Activated T-cell treated with anti-CD3 and anti-CD28 coated beads for 4 hours (primary cell): ENCODE measurements around the gene LMO1.
A peak's percentile ranks its signal among the peaks of the same experiment; 100 is the strongest.

Experiments used
- DNase-seq: peaks from one replicate; pipeline ENCODE4 v3.0.0-alpha.2; 2020

Gene LMO1

GRCh38 chr11:8263769-8264410 lies at the start of gene LMO1:
Gene LMO1 (minus strand): TSS chr11:8263878. CDS start chr11:8263362, 516 bp downstream.
- DNase-seq, result peak; percentile 67

- no peak for DNase-seq
Observed at GRCh38 chr11:8312986-8313385, 49.3 kb upstream of the LMO1 start.

DNA sequence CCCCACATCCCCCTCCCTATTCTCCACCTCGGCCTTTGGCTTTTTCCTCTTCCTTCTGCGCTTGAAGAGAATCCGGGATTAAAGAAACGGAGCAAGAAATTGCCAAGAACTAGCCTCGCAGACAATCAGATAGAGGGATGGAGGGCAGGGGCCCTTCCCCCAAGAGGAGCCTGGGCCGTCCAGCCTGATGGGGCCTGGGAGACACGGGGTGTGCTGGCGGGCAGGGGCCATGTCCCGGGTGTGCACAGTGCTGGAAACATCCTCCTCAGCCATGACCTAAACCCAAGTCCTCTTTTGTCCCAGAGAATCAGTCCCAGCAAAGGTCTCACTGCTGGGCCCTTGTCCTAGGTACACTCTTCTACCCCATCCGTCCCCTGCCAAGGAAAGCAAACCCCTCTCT lies 47.7 kb upstream of the LMO1 start:
- no peak for DNase-seq

GRCh38 chr11:8310743-8311298 lies 47.1 kb upstream of the LMO1 start:
- no peak for DNase-seq

DNA sequence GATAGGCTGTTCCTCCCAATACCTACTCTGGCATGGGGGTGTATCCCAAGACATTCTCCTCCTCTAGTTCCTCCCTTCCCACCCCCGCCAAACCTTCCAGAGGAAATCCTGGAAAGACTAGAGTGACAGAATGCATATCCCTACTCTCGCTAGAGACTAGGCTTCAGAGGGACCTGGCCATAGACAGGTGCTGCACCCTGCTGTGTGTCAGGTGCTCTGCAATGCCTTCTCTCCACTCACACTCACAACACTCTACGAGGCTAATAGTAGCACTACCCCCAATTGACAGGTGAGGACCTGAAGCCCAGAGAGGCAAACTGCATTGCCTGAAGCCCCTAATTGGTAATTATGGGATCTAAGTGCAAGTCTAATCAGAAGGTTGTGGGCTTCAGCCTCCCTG lies 46.2 kb upstream of the LMO1 start:
- DNase-seq, result no peak

GRCh38 chr11:8309311-8309710 lies 45.6 kb upstream of the LMO1 start:
- no peak for DNase-seq

DNA sequence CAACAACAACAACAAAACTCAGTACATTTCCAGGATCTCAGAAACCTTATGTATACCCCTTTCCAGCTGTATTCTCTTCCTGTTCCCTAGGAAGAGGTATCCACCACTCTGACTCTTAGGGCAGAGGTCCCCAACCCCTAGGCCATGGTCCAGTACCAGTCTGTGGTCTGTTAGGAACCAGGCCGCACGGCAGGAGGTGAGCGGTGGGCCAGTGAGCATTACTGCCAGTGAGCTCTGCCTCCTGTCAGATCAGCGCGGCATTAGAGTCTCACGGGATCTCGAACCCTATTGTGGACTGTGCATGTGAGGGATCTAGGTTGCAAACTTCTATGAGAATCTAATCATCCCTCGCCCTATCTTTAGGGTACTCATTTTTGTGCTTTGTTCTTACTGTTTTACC lies 43.9 kb upstream of the LMO1 start:
- no peak for DNase-seq

- DNase-seq, result no peak
Observed at GRCh38 chr11:8301622-8302021, 37.9 kb upstream of the LMO1 start.

DNA sequence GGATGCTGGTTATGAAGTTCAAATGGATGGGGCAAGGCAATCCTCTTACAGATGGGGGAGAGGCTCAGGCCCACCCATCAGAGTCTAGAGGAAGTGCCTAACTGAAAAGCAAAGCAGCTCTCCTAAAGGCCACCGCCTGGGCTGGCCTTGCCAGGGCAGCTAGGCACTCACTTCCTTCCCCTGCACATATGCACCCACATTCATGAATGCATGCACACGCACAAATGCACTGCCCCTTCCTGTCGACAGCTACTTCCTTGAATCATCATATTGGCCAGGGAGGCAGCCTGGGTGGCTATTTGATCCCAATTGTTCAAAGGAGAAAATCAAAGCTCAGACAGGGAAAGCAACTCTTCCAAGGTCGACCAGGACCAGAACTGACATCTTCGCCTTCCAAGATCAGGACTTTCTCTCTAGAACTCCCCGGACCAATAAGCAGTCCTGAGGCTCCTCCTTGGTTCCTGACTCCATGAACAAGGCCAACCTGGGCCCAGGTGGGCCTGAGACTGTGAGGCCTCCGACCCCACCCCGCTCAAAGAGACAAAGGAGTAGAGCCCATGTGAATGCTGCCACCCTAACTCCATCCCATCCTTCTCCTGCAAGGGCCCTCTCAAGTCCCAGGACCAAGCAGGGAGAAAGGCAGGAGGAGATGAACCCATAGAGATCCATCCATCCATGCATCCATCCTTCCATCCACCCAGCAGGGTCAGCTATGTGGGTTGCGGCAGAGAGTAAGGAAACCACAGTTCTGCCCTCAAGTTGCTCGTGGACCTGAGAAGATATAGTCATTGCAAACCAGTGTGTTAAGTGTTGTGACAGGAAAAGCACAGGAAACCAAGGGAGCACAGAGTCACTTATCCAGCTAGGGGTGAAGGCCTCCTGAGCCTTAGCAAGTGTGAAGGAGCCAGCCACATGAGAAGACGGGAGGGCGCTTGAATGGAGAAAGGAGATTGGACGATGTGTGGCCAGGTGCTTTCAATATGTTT lies 35.4 kb upstream of the LMO1 start:
- DNase-seq, result no peak

GRCh38 chr11:8297781-8298440 lies 34.2 kb upstream of the LMO1 start:
- DNase-seq, result no peak

GRCh38 chr11:8296872-8297271 lies 33.2 kb upstream of the LMO1 start:
- no peak for DNase-seq

DNA sequence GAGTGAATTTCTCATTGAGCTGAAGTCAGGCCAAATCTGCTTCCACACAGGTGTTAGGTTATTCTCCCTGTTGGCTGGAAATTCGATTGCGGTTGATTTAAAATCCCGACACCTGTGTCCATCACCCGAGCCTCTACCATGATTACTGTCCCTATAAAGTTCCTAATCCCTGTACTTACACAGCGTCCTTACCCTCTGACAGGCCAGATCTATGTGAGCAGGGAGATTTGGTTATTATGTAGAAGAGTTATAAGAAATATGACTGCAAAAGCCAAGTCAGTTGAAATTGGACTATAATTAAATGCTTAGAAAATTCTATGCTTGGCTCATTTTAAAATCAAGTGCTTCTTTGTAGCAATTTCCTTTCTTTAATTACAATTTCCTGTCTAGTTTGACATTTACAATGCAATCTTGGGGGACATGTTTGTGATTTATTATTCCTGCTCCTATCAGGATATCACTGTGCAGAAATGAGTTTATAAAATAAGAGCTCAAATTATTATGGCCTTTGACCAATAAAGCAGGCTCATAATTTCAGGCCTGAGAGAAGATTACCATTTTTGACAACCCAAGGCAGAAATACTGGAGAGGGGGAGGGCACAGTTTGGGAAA lies 32.5 kb upstream of the LMO1 start:
- DNase-seq, result no peak

DNA sequence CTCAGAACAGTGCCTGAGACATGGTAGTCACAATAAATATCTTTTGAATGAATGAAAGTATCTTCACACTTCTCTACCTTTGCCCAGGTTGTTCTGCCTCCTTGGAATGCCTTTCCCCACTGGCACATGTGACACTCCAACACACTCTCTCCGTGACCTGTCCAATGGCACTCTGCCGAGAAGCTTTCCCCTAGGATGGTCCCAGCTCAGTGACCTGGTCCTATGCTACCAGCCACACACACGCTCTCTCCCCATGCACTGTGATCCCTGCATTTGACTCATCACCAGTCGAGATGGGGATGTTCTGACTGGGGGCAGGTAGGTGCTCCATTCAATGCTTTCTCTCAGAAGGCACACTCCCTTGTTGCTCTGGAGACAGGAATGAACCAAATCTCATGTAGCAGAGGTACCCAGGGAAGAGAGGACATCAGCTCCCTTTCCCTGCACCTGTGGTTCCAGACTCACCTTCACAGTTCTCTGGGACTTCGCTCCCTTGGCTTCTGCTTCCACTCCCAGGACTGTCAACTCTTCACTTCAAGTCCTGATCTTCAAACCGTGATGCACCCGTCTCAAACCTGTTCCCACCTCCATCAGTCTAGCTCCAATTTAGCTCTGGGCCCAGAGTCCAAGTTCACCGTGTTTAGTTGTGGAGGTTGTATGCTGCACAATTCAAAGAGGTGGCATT lies 30.7 kb upstream of the LMO1 start:
- no peak for DNase-seq

- DNase-seq, result no peak
Observed at GRCh38 chr11:8293171-8293570, 29.5 kb upstream of the LMO1 start.

GRCh38 chr11:8292351-8292750 lies 28.7 kb upstream of the LMO1 start:
- no peak for DNase-seq

DNA sequence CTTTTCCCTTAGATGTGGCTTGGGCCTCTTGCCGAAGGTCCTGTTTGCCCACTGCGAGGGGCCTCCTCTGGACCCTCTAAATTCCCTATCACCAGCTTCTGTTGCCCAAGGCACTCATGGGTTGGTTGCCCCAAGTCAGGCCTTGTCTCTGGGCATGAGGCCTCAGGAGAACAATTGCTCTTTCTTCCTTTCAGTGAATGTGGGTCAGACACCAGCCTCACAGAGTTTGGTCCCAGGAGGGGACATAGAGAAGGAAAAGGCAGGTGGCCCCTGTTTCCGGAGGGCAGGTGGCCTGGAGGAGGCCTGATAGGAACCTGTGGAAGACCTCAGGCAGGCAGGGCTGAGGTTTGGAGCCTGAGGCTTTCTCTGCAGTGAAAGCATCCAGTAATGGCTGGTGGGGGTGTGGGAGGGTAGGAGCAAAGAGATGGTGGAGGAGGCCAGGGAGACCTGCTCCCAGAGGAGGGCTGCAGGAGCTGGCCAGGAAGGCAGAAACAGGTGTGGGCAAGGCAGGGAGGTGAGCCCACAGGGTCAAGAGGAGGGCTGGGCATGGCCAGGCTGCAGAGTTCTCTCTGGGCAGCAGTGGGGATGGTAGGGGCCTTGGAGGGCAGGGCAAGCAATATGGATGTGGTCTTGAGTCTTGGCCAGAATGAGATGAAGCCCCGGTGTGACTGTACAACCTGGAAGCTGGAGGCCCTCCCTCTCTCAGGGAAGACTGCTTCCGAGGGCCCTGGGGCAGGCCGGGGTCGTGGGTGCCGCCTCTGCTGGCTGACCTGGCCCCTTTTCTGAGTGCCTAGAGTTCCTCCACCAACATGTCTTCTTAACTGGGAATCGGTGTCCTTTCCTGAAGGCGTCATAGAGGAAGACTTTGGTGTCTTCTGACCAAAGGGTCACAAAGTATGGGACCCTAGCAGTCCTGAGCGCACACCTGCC lies 28.0 kb upstream of the LMO1 start:
- DNase-seq, result no peak

DNA sequence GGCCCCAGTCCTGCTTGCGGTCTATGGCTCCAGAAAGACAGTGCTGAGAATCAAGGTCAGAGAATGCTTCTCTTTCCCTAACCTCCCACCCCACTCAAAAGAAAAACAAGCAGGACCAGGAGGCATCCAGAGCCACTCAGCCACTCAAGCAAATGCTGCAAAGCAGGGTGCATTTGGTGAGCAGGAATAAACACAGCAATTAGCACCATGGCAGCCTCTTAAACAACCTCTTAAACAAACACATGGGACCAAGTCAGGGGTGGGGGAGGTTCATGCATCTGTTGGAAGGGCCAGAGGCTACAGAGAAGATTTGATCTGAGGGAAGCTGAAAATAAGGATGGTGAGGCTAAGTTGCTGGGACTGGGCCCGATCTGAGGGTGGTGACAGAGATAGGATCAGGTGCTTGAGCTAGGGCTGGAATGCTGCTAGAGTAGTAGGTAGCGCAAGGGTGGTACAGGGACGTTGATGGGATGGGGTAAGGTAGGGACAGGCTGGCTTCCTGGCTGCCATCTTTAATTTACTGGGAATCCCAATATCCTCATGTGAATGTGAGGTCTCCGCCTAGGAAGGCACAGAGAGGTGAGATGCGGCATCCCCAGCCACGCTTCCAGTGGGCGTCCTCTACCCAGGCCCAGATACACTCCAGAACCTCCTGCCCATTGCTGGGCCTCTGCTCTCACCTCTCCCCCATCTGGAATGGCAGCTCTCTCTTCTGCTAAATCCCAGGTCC lies 26.6 kb upstream of the LMO1 start:
- no peak for DNase-seq

- DNase-seq, result no peak
Observed at GRCh38 chr11:8289492-8289918, 25.8 kb upstream of the LMO1 start.

- no peak for DNase-seq
Observed at GRCh38 chr11:8288824-8289491, 25.3 kb upstream of the LMO1 start.
